Measurements from ENCODE around the gene MRPL58. TPM values are rescaled to one million over a fixed set of nuclear protein-coding genes. Genes with fewer than 3 reads are reported as not detected.
A peak's percentile ranks its signal among the peaks of the same experiment; 100 is the strongest.

MRPL58 gene
- total RNA-seq, 1 experiment from 2014 or later, result 55.2 TPM

- H3K4me3 ChIP-seq (ENCODE audit: low read depth in 2 of 2, low read length in 2 of 2), result peak within 1 kb of the TSS; percentile 52 to 58
- ATAC-seq, result peak; percentile 87
- no peaks in the 10 kb centered on the region for H3K36me3 ChIP-seq (ENCODE audit: control insufficient read depth, insufficient read depth, low read length)
- no peaks in the 10 kb centered on the region for H3K27me3 ChIP-seq (ENCODE audit: control insufficient read depth, insufficient read depth, low read length)
- H3K4me1 ChIP-seq (ENCODE audit: control insufficient read depth, insufficient read depth, low read length), result peaks cover 4% of the 10 kb centered on the region; the same call in 1 of the 2 replicates
- no peaks in the 10 kb centered on the region for H3K9me3 ChIP-seq (ENCODE audit: control insufficient read depth, insufficient read depth, low read depth, low read length)
- in situ Hi-C loops (cut with HindIII; ENCODE audit: low pct_unique_long_range_greater_than_20kb, low sequenced_read_pairs) (no loop called here), intact Hi-C loops (cut with micrococcal nuclease; ENCODE audit: unreplicated experiment) (loop anchor here (10.0 kb wide), 1 partner anchor 132 kb away; the partner anchor contains the start of gene ARMC7)
- BruUV-seq (replicated peaks), result no TSS peak
- TF ChIP-seq SIN3A (IDR thresholded peaks at IDR 0.05; ENCODE audit: borderline replicate concordance, insufficient read depth, low read depth, low read length), result peak; percentile 35; the same call in 1 of the 2 replicates
- no peak for TF ChIP-seq TCF7L2 (IDR thresholded peaks at IDR 0.05; ENCODE audit: low read depth, low read length)
- no peak within 1 kb of the TSS for H3K27ac ChIP-seq (ENCODE audit: low read length)
- ChIA-PET CTCF (interaction anchor here (0.6 to 1.8 kb wide), 7 partner anchors 8 to 111 kb away, joined by 3 to 10 read pairs (median 3); partner anchors contain the start of gene OTOP2), POLR2A (interaction anchor here (0.6 to 0.8 kb wide), 4 partner anchors 40 to 453 kb away, joined by 3 to 10 read pairs (median 6); partner anchors contain the start of genes FDXR and MRPL58)
- DNase-seq (ENCODE audit: low read depth, low spot score), result no peak
Measured at GRCh38 chr17:74972107-74972972, 40.1 kb upstream of the MRPL58 start, which contains the start of gene HID1. Gene HID1 (minus strand): TSS chr17:74972759. CDS start chr17:74972656, 103 bp downstream.

GRCh38 chr17:74972973-74973328 lies 39.5 kb upstream of the MRPL58 start:
- in situ Hi-C loops (cut with HindIII; ENCODE audit: low pct_unique_long_range_greater_than_20kb, low sequenced_read_pairs) (no loop called here), intact Hi-C loops (cut with micrococcal nuclease; ENCODE audit: unreplicated experiment) (loop anchor here (10.0 kb wide), 1 partner anchor 132 kb away; the partner anchor contains the start of gene ARMC7)
- H3K36me3 ChIP-seq (ENCODE audit: control insufficient read depth, insufficient read depth, low read length), result no peaks in the 10 kb centered on the region
- no TSS peak for BruUV-seq (replicated peaks)
- CTCF ChIA-PET, result interaction anchor here (0.6 to 0.9 kb wide), 2 partner anchors 12 to 90 kb away, joined by 5 to 8 read pairs; no protein-coding TSS in a partner anchor
- H3K27ac ChIP-seq (ENCODE audit: low read length), result no peak overlapping the region
- POLR2A ChIA-PET, result interaction anchor here (0.6 to 0.8 kb wide), 2 partner anchors 100 to 452 kb away, joined by 3 to 7 read pairs; partner anchors contain the start of gene FDXR
- no peak for DNase-seq (ENCODE audit: low read depth, low spot score)
- ATAC-seq, result peak; percentile 45
- H3K4me3 ChIP-seq (ENCODE audit: low read depth in 2 of 2, low read length in 2 of 2), result peak overlapping the region; percentile 52 to 58
- no peaks in the 10 kb centered on the region for H3K27me3 ChIP-seq (ENCODE audit: control insufficient read depth, insufficient read depth, low read length)
- H3K4me1 ChIP-seq (ENCODE audit: control insufficient read depth, insufficient read depth, low read length), result peaks cover 4% of the 10 kb centered on the region; the same call in 1 of the 2 replicates
- TF ChIP-seq CTCF (IDR thresholded peaks at IDR 0.05) (no peak), POLR2AphosphoS5 (IDR thresholded peaks at IDR 0.05; ENCODE audit: low read depth, low read length) (no peak), TCF7L2 (IDR thresholded peaks at IDR 0.05; ENCODE audit: low read depth, low read length) (no peak), SIN3A (IDR thresholded peaks at IDR 0.05; ENCODE audit: borderline replicate concordance, insufficient read depth, low read depth, low read length) (no peak), REST (IDR thresholded peaks at IDR 0.05; ENCODE audit: insufficient read depth in 1 of 2, low read depth in 2 of 2, low read length in 1 of 2) (no peak)
- no peaks in the 10 kb centered on the region for H3K9me3 ChIP-seq (ENCODE audit: control insufficient read depth, insufficient read depth, low read depth, low read length)
